Measurements from ENCODE around the gene THOC6.

GRCh38 chr16:3029491-3030221, 5.8 kb downstream of the THOC6 start:
- TF ChIP-seq EZH2phosphoT487 (IDR thresholded peaks at IDR 0.05; ENCODE audit: borderline replicate concordance, low read depth, low read length), result no peak
- TF ChIP-seq, protein P1, sequence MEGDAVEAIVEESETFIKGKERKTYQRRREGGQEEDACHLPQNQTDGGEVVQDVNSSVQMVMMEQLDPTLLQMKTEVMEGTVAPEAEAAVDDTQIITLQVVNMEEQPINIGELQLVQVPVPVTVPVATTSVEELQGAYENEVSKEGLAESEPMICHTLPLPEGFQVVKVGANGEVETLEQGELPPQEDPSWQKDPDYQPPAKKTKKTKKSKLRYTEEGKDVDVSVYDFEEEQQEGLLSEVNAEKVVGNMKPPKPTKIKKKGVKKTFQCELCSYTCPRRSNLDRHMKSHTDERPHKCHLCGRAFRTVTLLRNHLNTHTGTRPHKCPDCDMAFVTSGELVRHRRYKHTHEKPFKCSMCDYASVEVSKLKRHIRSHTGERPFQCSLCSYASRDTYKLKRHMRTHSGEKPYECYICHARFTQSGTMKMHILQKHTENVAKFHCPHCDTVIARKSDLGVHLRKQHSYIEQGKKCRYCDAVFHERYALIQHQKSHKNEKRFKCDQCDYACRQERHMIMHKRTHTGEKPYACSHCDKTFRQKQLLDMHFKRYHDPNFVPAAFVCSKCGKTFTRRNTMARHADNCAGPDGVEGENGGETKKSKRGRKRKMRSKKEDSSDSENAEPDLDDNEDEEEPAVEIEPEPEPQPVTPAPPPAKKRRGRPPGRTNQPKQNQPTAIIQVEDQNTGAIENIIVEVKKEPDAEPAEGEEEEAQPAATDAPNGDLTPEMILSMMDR (conservative IDR thresholded peaks at IDR 0.05; ENCODE audit: low read length), result no peak

Data from OCI-LY7 (cell line).